ENCODE measurements around the gene TGM3. TPM values are rescaled to one million over a fixed set of nuclear protein-coding genes. Genes with fewer than 3 reads are reported as not detected.

Gene TGM3
- total RNA-seq, 1 experiment from 2014 or later: 0.11 TPM

- no peaks in the 10 kb centered on the region; the same call in 1 of the 2 replicates for H3K27me3 Mint-ChIP-seq (ENCODE audit: low read depth)
- no peak overlapping the region for H3K4me3 Mint-ChIP-seq
- CTCF ChIA-PET: interaction anchor here (1.2 to 1.4 kb wide), 3 partner anchors 10 to 178 kb away, joined by 3 to 7 read pairs (median 5); no protein-coding TSS in a partner anchor
- DNase-seq (ENCODE audit: low spot score) (no peak), ATAC-seq (no peak)
- POLR2A ChIA-PET: no interaction called here
- no peak overlapping the region for H3K27ac Mint-ChIP-seq
- H3K36me3 Mint-ChIP-seq: no peaks in the 10 kb centered on the region
- TF ChIP-seq FOXP4 (CRISPR knock-in tag; IDR thresholded peaks at IDR 0.05) (no peak), ZNF512 (CRISPR knock-in tag; IDR thresholded peaks at IDR 0.05; ENCODE audit: borderline replicate concordance) (no peak), CREB1 (CRISPR knock-in tag; IDR thresholded peaks at IDR 0.05) (no peak), NR1H2 (CRISPR knock-in tag; IDR thresholded peaks at IDR 0.05) (no peak), PRDM15 (CRISPR knock-in tag; IDR thresholded peaks at IDR 0.05) (no peak), USF2 (CRISPR knock-in tag; IDR thresholded peaks at IDR 0.05) (no peak), SOX15 (CRISPR knock-in tag; IDR thresholded peaks at IDR 0.05) (no peak), ATF1 (CRISPR knock-in tag; IDR thresholded peaks at IDR 0.05) (no peak), NR3C1 (CRISPR knock-in tag; conservative IDR thresholded peaks at IDR 0.05; ENCODE audit: low read depth) (no peak), PRRX2 (CRISPR knock-in tag; IDR thresholded peaks at IDR 0.05) (no peak), FOXP1 (CRISPR knock-in tag; IDR thresholded peaks at IDR 0.05; ENCODE audit: borderline replicate concordance) (no peak)
- peaks cover 12% of the 10 kb centered on the region for H3K4me1 Mint-ChIP-seq
- no peaks in the 10 kb centered on the region for H3K9me3 Mint-ChIP-seq
Measured at GRCh38 chr20:2349801-2350200, 54.0 kb downstream of the TGM3 start.

GRCh38 chr20:2350606-2351005 lies 54.8 kb downstream of the TGM3 start:
- ChIA-PET CTCF (interaction anchor here (1.2 to 1.4 kb wide), 3 partner anchors 11 to 178 kb away, joined by 3 to 7 read pairs (median 5); no protein-coding TSS in a partner anchor), POLR2A (no interaction called here)
- Mint-ChIP-seq H3K27ac (no peak overlapping the region), H3K27me3 (ENCODE audit: low read depth) (no peaks in the 10 kb centered on the region; the same call in 1 of the 2 replicates), H3K36me3 (no peaks in the 10 kb centered on the region), H3K4me1 (peaks cover 12% of the 10 kb centered on the region), H3K4me3 (no peak overlapping the region), H3K9me3 (no peaks in the 10 kb centered on the region)
- TF ChIP-seq CTCF (IDR thresholded peaks at IDR 0.05) (no peak), NR2C2 (CRISPR knock-in tag; IDR thresholded peaks at IDR 0.05) (no peak), CREM (CRISPR knock-in tag; IDR thresholded peaks at IDR 0.05) (no peak), ZNF416 (CRISPR knock-in tag; IDR thresholded peaks at IDR 0.05) (no peak), ATF3 (CRISPR knock-in tag; conservative IDR thresholded peaks at IDR 0.05) (no peak), ATF6 (CRISPR knock-in tag; IDR thresholded peaks at IDR 0.05) (no peak), RORB (CRISPR knock-in tag; IDR thresholded peaks at IDR 0.05) (no peak)
- DNase-seq (ENCODE audit: low spot score) (no peak), ATAC-seq (no peak)
